Stimulated activated CD8-positive, alpha-beta memory T cell treated with anti-CD3 and anti-CD28 coated beads, Interleukin-4, amount 100 ng/mL, for 24 hours (primary cell): ENCODE results near the gene COL6A2.

Experiments used
- DNase-seq: peaks from one replicate; pipeline ENCODE4 v3.0.0-alpha.2; 2020; ENCODE audit warnings: low read depth

Gene COL6A2

GRCh38 chr21:46142582-46143473, 44.9 kb downstream of the COL6A2 start:
- DNase-seq, result no peak

GRCh38 chr21:46144464-46145070, 46.7 kb downstream of the COL6A2 start:
- no peak for DNase-seq

- DNase-seq, result no peak
These were observed 47.4 kb downstream of the COL6A2 start for GRCh38 chr21:46145159-46145839.

- DNase-seq, result no peak
These were observed 48.2 kb downstream of the COL6A2 start for GRCh38 chr21:46145840-46146691.

GRCh38 chr21:46146856-46147255, 48.9 kb downstream of the COL6A2 start:
- DNase-seq, result no peak

- DNase-seq, result peak; percentile 29
These were observed 49.5 kb downstream of the COL6A2 start for GRCh38 chr21:46147429-46147828.

GRCh38 chr21:46148106-46148505, 50.2 kb downstream of the COL6A2 start:
- DNase-seq, result no peak

GRCh38 chr21:46149205-46149901, 51.4 kb downstream of the COL6A2 start:
- no peak for DNase-seq

- DNase-seq, result no peak
These were observed 52.2 kb downstream of the COL6A2 start for GRCh38 chr21:46150073-46150472.

GRCh38 chr21:46150491-46151121, 52.7 kb downstream of the COL6A2 start:
- DNase-seq, result no peak

- no peak for DNase-seq
These were observed 53.5 kb downstream of the COL6A2 start for GRCh38 chr21:46151261-46151988.

GRCh38 chr21:46151989-46152926, 54.3 kb downstream of the COL6A2 start:
- no peak for DNase-seq

- no peak for DNase-seq
These were observed 55.0 kb downstream of the COL6A2 start for GRCh38 chr21:46152927-46153246.

- no peak for DNase-seq
These were observed 55.6 kb downstream of the COL6A2 start for GRCh38 chr21:46153247-46154154.

GRCh38 chr21:46154155-46154954, 56.4 kb downstream of the COL6A2 start:
- DNase-seq, result no peak

GRCh38 chr21:46154955-46155513, 57.1 kb downstream of the COL6A2 start:
- DNase-seq, result no peak
